Measurements from ENCODE around the gene CHMP1A. TPM values are rescaled to one million over a fixed set of nuclear protein-coding genes. Genes with fewer than 3 reads are reported as not detected.

CHMP1A gene
- total and polyA plus RNA-seq, 4 donors, result 48.0 to 114 (median 84.8) TPM

DNA sequence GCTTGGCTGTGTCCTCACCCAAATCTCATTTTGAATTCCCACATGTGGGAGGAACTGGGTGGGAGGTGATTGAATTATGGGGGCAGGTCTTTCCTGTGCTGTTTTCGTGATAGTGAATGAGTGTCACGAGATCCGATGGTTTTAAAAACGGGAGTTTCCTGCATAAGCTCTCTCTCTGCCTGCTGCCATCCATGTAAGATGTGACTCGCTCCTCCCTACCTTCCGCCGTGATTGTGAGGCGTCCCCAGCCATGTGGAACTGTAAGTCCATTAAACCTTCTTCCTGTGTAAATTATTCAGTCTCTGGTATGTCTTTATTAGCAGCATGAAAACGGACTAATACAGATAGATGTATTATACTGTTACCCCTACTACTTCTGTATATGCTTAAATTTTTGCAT is 3.7 kb upstream of the CHMP1A start:
- DNase-seq (ENCODE audit: low read depth in 4 of 6, low spot score in 6 of 6), result no peak

GRCh38 chr16:89660146-89660545 is 2.6 kb upstream of the CHMP1A start:
- Histone ChIP-seq H3K27me3 (ENCODE audit: control insufficient read depth, insufficient read depth, low read length) (no peaks in the 10 kb centered on the region), H3K4me1 (ENCODE audit: control insufficient read depth, insufficient read depth, low read length) (peaks cover 26% of the 10 kb centered on the region), H3K4me3 (ENCODE audit: low read depth, low read length) (no peak overlapping the region), H3K27ac (ENCODE audit: low read depth, low read length) (no peak overlapping the region), H3K9me3 (ENCODE audit: control insufficient read depth, insufficient read depth, low read length) (no peaks in the 10 kb centered on the region), H3K36me3 (ENCODE audit: control insufficient read depth, insufficient read depth, low read length) (peaks cover 53% of the 10 kb centered on the region)
- 98% methylated on average over 7 of the region's 7 CpGs for WGBS (ENCODE audit: insufficient coverage)
- DNase-seq (ENCODE audit: low read depth in 4 of 6, low spot score in 6 of 6), result no peak

More for the DNA sequence above, 3.7 kb upstream of the CHMP1A start:
- Histone ChIP-seq H3K27ac (ENCODE audit: low read depth, low read length) (no peak overlapping the region), H3K9me3 (ENCODE audit: control insufficient read depth, insufficient read depth, low read length) (no peaks in the 10 kb centered on the region), H3K4me3 (ENCODE audit: low read depth, low read length) (no peak overlapping the region), H3K36me3 (ENCODE audit: control insufficient read depth, insufficient read depth, low read length) (peaks cover 50% of the 10 kb centered on the region), H3K27me3 (ENCODE audit: control insufficient read depth, insufficient read depth, low read length) (no peaks in the 10 kb centered on the region), H3K4me1 (ENCODE audit: control insufficient read depth, insufficient read depth, low read length) (peaks cover 25% of the 10 kb centered on the region)
- WGBS (ENCODE audit: insufficient coverage), result 100% methylated on average over 2 of the region's 9 CpGs

DNA sequence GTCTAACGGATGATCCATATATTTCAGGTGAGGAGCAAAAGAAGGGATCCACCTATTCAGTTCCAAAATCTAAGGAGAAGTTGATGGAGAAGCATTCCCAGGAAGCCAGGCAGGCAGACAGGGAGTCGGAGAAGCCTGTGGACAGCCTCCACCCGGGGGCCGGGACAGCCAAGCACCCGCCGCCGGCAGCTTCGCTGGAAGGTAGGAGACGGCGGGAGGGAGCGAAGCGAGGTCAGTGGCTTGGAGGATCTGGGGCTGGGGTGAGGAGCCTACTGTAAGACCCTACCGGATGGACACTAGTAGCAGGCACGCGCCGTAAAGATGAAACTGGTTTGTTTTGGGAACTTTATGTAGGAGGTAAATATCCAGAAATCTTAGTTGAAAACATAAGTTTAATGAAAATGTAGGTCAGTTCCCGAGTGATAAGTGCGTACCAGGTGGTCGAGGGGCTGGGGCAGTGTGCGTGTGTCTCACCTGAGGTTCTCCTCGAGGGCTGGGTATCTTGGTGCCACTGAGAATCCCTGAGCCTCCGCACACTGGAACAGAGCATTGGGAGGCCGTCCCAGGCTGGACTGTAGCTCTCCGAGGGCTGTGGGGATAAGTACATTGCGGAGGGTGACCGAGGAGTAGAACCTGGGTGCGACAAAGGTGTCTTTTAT is 842 bp upstream of the CHMP1A start:
- Histone ChIP-seq H3K4me3 (ENCODE audit: low read depth, low read length) (peak overlapping the region; percentile 72), H3K27ac (ENCODE audit: low read depth, low read length) (no peak overlapping the region), H3K9me3 (ENCODE audit: control insufficient read depth, insufficient read depth, low read length) (no peaks in the 10 kb centered on the region), H3K27me3 (ENCODE audit: control insufficient read depth, insufficient read depth, low read length) (no peaks in the 10 kb centered on the region), H3K4me1 (ENCODE audit: control insufficient read depth, insufficient read depth, low read length) (peaks cover 26% of the 10 kb centered on the region), H3K36me3 (ENCODE audit: control insufficient read depth, insufficient read depth, low read length) (peaks cover 46% of the 10 kb centered on the region)
- peak in 1 of 6 donors; percentile 1 for DNase-seq (ENCODE audit: low read depth in 4 of 6, low spot score in 6 of 6)
- WGBS (ENCODE audit: insufficient coverage), result 17% methylated on average over 27 of the region's 27 CpGs

GRCh38 chr16:89656435-89657121 is 930 bp downstream of the CHMP1A start:
- DNase-seq (ENCODE audit: low read depth in 4 of 6, low spot score in 6 of 6), result no peak
- Histone ChIP-seq H3K4me3 (ENCODE audit: low read depth, low read length) (peak overlapping the region; percentile 72), H3K27ac (ENCODE audit: low read depth, low read length) (no peak overlapping the region), H3K27me3 (ENCODE audit: control insufficient read depth, insufficient read depth, low read length) (no peaks in the 10 kb centered on the region), H3K9me3 (ENCODE audit: control insufficient read depth, insufficient read depth, low read length) (no peaks in the 10 kb centered on the region), H3K4me1 (ENCODE audit: control insufficient read depth, insufficient read depth, low read length) (peaks cover 26% of the 10 kb centered on the region), H3K36me3 (ENCODE audit: control insufficient read depth, insufficient read depth, low read length) (peaks cover 46% of the 10 kb centered on the region)
- WGBS (ENCODE audit: insufficient coverage), result 29% methylated on average over 31 of the region's 32 CpGs

DNA sequence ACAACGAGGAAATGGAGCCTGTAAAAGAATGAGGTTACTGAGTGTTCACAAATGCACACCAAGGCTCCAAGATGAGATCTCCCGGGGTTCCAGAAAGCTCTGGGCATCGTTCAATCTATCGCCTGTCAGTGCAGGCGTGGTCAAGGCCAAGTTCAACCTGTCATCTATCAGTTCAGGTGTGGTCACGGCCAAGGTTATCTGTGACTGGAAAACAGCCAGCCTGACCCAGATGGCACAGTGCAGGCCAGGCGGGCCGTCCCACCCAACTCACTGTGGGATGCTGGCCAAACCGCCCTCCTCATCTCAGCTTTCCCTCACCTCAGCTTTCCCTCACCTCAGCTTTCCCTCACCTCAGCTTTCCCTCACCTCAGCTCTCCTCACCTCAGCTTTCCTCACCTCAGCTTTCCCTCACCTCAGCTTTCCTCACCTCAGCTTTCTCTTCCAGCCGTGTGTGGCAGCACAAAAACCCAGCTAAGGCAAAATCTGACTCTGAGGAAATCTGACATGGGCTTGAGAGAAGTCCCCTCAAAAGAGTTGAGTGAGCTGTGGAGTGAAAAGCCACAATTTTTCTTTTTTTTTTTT is 2.4 kb downstream of the CHMP1A start:
- no peaks in the 10 kb centered on the region for H3K9me3 ChIP-seq (ENCODE audit: control insufficient read depth, insufficient read depth, low read length)
- no peak for DNase-seq (ENCODE audit: low read depth in 4 of 6, low spot score in 6 of 6)

DNA sequence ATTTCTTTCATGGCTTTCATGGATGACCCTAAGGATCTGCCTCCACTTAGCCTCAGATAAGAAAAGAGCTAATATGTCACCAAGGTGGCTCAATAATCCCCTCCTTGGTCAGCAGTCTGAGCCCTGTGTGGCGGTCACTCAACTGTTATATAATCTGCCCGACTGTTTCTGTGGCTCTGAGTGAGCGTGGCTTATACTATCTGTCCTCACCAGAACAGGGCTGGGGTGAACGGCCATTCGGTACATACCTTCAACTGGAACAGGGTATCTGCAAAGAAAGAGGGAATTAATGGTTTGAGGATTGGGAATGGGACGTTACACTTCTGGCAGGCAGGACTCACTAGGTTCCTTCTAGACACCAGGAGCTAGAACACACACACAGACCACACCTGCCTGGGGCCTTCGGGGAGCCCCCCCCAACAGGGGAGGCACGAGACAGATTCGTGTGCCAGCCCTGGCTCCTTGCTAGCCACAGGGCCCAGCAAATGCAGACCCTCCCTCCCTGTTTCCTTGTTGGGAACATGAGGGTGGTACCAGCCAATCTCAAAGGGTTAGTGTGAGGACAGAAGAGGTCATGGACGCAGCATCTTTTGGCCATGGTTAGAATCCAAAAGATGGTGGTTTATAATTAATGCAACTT is 3.7 kb downstream of the CHMP1A start:
- Histone ChIP-seq H3K4me3 (ENCODE audit: low read depth, low read length) (no peak overlapping the region), H3K36me3 (ENCODE audit: control insufficient read depth, insufficient read depth, low read length) (peaks cover 55% of the 10 kb centered on the region), H3K4me1 (ENCODE audit: control insufficient read depth, insufficient read depth, low read length) (peaks cover 17% of the 10 kb centered on the region), H3K27me3 (ENCODE audit: control insufficient read depth, insufficient read depth, low read length) (no peaks in the 10 kb centered on the region), H3K9me3 (ENCODE audit: control insufficient read depth, insufficient read depth, low read length) (no peaks in the 10 kb centered on the region), H3K27ac (ENCODE audit: low read depth, low read length) (no peak overlapping the region)
- 96% methylated on average over 4 of the region's 10 CpGs for WGBS (ENCODE audit: insufficient coverage)
- no peak for DNase-seq (ENCODE audit: low read depth in 4 of 6, low spot score in 6 of 6)

More for the DNA sequence above, 2.4 kb downstream of the CHMP1A start:
- H3K27me3 ChIP-seq (ENCODE audit: control insufficient read depth, insufficient read depth, low read length), result no peaks in the 10 kb centered on the region
- peaks cover 51% of the 10 kb centered on the region for H3K36me3 ChIP-seq (ENCODE audit: control insufficient read depth, insufficient read depth, low read length)
- H3K4me3 ChIP-seq (ENCODE audit: low read depth, low read length), result no peak overlapping the region
- peaks cover 26% of the 10 kb centered on the region for H3K4me1 ChIP-seq (ENCODE audit: control insufficient read depth, insufficient read depth, low read length)
- WGBS (ENCODE audit: insufficient coverage), result 92% methylated on average over 9 of the region's 10 CpGs
- H3K27ac ChIP-seq (ENCODE audit: low read depth, low read length), result no peak overlapping the region

DNA sequence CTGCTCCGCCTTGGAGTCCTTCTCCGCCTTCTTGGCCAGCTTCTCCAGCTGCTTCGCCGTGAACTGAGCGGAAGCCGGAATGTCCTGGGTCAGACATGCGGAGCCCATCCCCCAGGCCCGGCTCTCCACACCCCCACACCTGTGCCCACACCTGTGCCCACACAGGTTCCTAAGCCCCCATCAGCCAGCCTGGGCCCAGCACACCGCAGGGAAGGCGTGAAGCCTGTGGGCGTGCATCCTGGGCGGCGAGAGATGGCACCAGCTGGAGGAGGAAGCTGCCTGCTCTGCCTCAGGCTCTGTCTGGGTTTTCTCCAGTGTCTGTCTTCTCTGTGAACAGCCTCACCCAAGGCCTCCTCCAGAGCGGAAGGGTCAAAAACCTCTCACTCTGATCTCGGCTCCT is 5.9 kb downstream of the CHMP1A start:
- H3K27me3 ChIP-seq (ENCODE audit: control insufficient read depth, insufficient read depth, low read length), result no peaks in the 10 kb centered on the region
- no peaks in the 10 kb centered on the region for H3K9me3 ChIP-seq (ENCODE audit: control insufficient read depth, insufficient read depth, low read length)
- no peak overlapping the region for H3K27ac ChIP-seq (ENCODE audit: low read depth, low read length)
- DNase-seq (ENCODE audit: low read depth in 4 of 6, low spot score in 6 of 6), result no peak
- H3K36me3 ChIP-seq (ENCODE audit: control insufficient read depth, insufficient read depth, low read length), result peaks cover 75% of the 10 kb centered on the region
- peaks cover 5% of the 10 kb centered on the region for H3K4me1 ChIP-seq (ENCODE audit: control insufficient read depth, insufficient read depth, low read length)
- WGBS (ENCODE audit: insufficient coverage), result 91% methylated on average over 15 of the region's 15 CpGs
- H3K4me3 ChIP-seq (ENCODE audit: low read depth, low read length), result no peak overlapping the region

- no peaks in the 10 kb centered on the region for H3K9me3 ChIP-seq (ENCODE audit: control insufficient read depth, insufficient read depth, low read length)
- peaks cover 79% of the 10 kb centered on the region for H3K36me3 ChIP-seq (ENCODE audit: control insufficient read depth, insufficient read depth, low read length)
- no peak overlapping the region for H3K27ac ChIP-seq (ENCODE audit: low read depth, low read length)
- peaks cover 1% of the 10 kb centered on the region for H3K4me1 ChIP-seq (ENCODE audit: control insufficient read depth, insufficient read depth, low read length)
- DNase-seq (ENCODE audit: low read depth in 4 of 6, low spot score in 6 of 6), result no peak
- 95% methylated on average over 12 of the region's 12 CpGs for WGBS (ENCODE audit: insufficient coverage)
- H3K4me3 ChIP-seq (ENCODE audit: low read depth, low read length), result no peak overlapping the region
- no peaks in the 10 kb centered on the region for H3K27me3 ChIP-seq (ENCODE audit: control insufficient read depth, insufficient read depth, low read length)
Observed at GRCh38 chr16:89646906-89647305, 10.6 kb downstream of the CHMP1A start.

- Histone ChIP-seq H3K36me3 (ENCODE audit: control insufficient read depth, insufficient read depth, low read length) (peaks cover 73% of the 10 kb centered on the region), H3K27me3 (ENCODE audit: control insufficient read depth, insufficient read depth, low read length) (no peaks in the 10 kb centered on the region), H3K9me3 (ENCODE audit: control insufficient read depth, insufficient read depth, low read length) (no peaks in the 10 kb centered on the region), H3K4me1 (ENCODE audit: control insufficient read depth, insufficient read depth, low read length) (peaks cover 7% of the 10 kb centered on the region), H3K4me3 (ENCODE audit: low read depth, low read length) (no peak overlapping the region), H3K27ac (ENCODE audit: low read depth, low read length) (no peak overlapping the region)
- no peak for DNase-seq (ENCODE audit: low read depth in 4 of 6, low spot score in 6 of 6)
- 98% methylated on average over 21 of the region's 22 CpGs for WGBS (ENCODE audit: insufficient coverage)
Observed at GRCh38 chr16:89646270-89646669, 11.2 kb downstream of the CHMP1A start.
